Activated CD4-positive, alpha-beta T cell treated with anti-CD3 and anti-CD28 coated beads for 36 hours (primary cell): ENCODE measurements around the gene RIPPLY1. TPM values are rescaled to one million over a fixed set of nuclear protein-coding genes. Genes with fewer than 3 reads are reported as not detected.

ENCODE experiments used
- ATAC-seq: fragments of 200-7000 bp; cut with Tn5 transposase; one replicate; pipeline ENCODE4 v1.10.0; 2021; ENCODE audit warnings: mild to moderate bottlenecking, moderate library complexity
- CTCF ChIA-PET: fragments of 350-600 bp; sonication (Branson Sonifier 250); formaldehyde crosslinking; loops from one replicate; lab custom pipeline; 2021; ENCODE audit warnings: antibody characterized with exemption; lab: Charles Lee
- POLR2A ChIA-PET: fragments of 350-600 bp; sonication (Branson Sonifier 250); formaldehyde crosslinking; loops from one replicate; lab custom pipeline; 2021; ENCODE audit warnings: antibody characterized with exemption, inconsistent platforms; lab: Charles Lee
- DNase-seq: peaks from one replicate; pipeline ENCODE4 v3.0.0-alpha.2; 2020
- H3K27ac Mint-ChIP-seq: one replicate; pipeline ENCODE4 v1.8.0; 2021; ENCODE audit warnings: mixed read lengths
- H3K27me3 Mint-ChIP-seq: one replicate; pipeline ENCODE4 v1.8.0; 2021; ENCODE audit warnings: mixed read lengths
- H3K36me3 Mint-ChIP-seq: one replicate; pipeline ENCODE4 v1.8.0; 2021; ENCODE audit warnings: low read depth, mixed read lengths
- H3K4me1 Mint-ChIP-seq: one replicate; pipeline ENCODE4 v1.8.0; 2021; ENCODE audit warnings: mixed read lengths
- H3K4me3 Mint-ChIP-seq: one replicate; pipeline ENCODE4 v1.8.0; 2021; ENCODE audit warnings: mild to moderate bottlenecking, moderate library complexity, mixed read lengths
- H3K9me3 Mint-ChIP-seq: one replicate; pipeline ENCODE4 v1.8.0; 2021; ENCODE audit warnings: low read depth, mixed read lengths
- intact Hi-C, 2 experiments: fragments of 100-400 bp; cut with DNase I in 1 of 2; cut with micrococcal nuclease in 1 of 2; formaldehyde crosslinking; loops; one replicate each; pipeline versions ENCODE4 v1.14.2 to v1.15.1; 2022 to 2024; cut with DNase I, micrococcal nuclease
- total RNA-seq, 2 experiments: library from RNA; stranded (reverse); gene quantifications; one replicate each; pipeline ENCODE4 v1.2.3, GENCODE V29; 2021

Gene RIPPLY1
- total RNA-seq, result not detected

GRCh38 chrX:106903291-106903824 is at the start of gene RIPPLY1:
TSS of gene RIPPLY1 (minus strand) at chrX:106903341. CDS start at chrX:106903287, 54 bp downstream.
- DNase-seq (no peak), ATAC-seq (no peak)
- Mint-ChIP-seq H3K4me3 (no peak within 1 kb of the TSS), H3K27me3 (no peaks in the 10 kb centered on the region), H3K4me1 (no peaks in the 10 kb centered on the region), H3K27ac (no peak within 1 kb of the TSS), H3K9me3 (no peaks in the 10 kb centered on the region), H3K36me3 (no peaks in the 10 kb centered on the region)
- intact Hi-C loops, result no loop called here
- POLR2A ChIA-PET, result interaction anchor here (0.6 kb wide), 1 partner anchor 943 kb away, joined by 3 read pairs; no protein-coding TSS in a partner anchor
- CTCF ChIA-PET, result interaction anchor here (1.0 to 1.4 kb wide), 2 partner anchors 9 to 11 kb away, joined by 3 to 5 read pairs; no protein-coding TSS in a partner anchor

GRCh38 chrX:106952538-106952937 is 49.4 kb upstream of the RIPPLY1 start:
- CTCF ChIA-PET, result interaction anchor here (1.0 kb wide), 1 partner anchor 54 kb away, joined by 3 read pairs; no protein-coding TSS in a partner anchor
- DNase-seq, result no peak

GRCh38 chrX:106952089-106952488 is 48.9 kb upstream of the RIPPLY1 start:
- intact Hi-C loops, result loop anchor here (1.0 to 5.0 kb wide), 3 partner anchors 54 to 470 kb away; no protein-coding TSS in a partner anchor

More at GRCh38 chrX:106952538-106952937, 49.4 kb upstream of the RIPPLY1 start:
- POLR2A ChIA-PET, result no interaction called here
- Mint-ChIP-seq H3K27ac (no peak overlapping the region), H3K9me3 (no peaks in the 10 kb centered on the region), H3K4me3 (no peak overlapping the region), H3K4me1 (no peaks in the 10 kb centered on the region), H3K27me3 (no peaks in the 10 kb centered on the region), H3K36me3 (peaks cover 3% of the 10 kb centered on the region)
- intact Hi-C loops, result loop anchor here (1.0 to 5.0 kb wide), 3 partner anchors 54 to 470 kb away; no protein-coding TSS in a partner anchor
- ATAC-seq, result no peak

GRCh38 chrX:106951230-106951629 is 48.1 kb upstream of the RIPPLY1 start:
- H3K4me1 Mint-ChIP-seq, result no peaks in the 10 kb centered on the region
- POLR2A ChIA-PET, result no interaction called here
- no peaks in the 10 kb centered on the region for H3K9me3 Mint-ChIP-seq
- peaks cover 3% of the 10 kb centered on the region for H3K36me3 Mint-ChIP-seq
- CTCF ChIA-PET, result interaction anchor here (0.7 kb wide), 1 partner anchor 323 kb away, joined by 4 read pairs; no protein-coding TSS in a partner anchor
- no peak for DNase-seq
- ATAC-seq, result no peak
- no peak overlapping the region for H3K27ac Mint-ChIP-seq
- intact Hi-C loops, result loop anchor here in 1 of 2 experiments (5.0 kb wide), 1 partner anchor 469 kb away; no protein-coding TSS in a partner anchor
- H3K27me3 Mint-ChIP-seq, result no peaks in the 10 kb centered on the region
- H3K4me3 Mint-ChIP-seq, result no peak overlapping the region

More at GRCh38 chrX:106952089-106952488, 48.9 kb upstream of the RIPPLY1 start:
- DNase-seq (no peak), ATAC-seq (no peak)
- Mint-ChIP-seq H3K4me3 (no peak overlapping the region), H3K9me3 (no peaks in the 10 kb centered on the region), H3K27me3 (no peaks in the 10 kb centered on the region), H3K36me3 (peaks cover 3% of the 10 kb centered on the region), H3K4me1 (no peaks in the 10 kb centered on the region), H3K27ac (no peak overlapping the region)
- ChIA-PET CTCF (interaction anchor here (1.0 kb wide), 1 partner anchor 53 kb away, joined by 3 read pairs; no protein-coding TSS in a partner anchor), POLR2A (no interaction called here)

- DNase-seq (no peak), ATAC-seq (no peak)
- Mint-ChIP-seq H3K4me3 (no peak overlapping the region), H3K9me3 (no peaks in the 10 kb centered on the region), H3K27ac (no peak overlapping the region), H3K27me3 (no peaks in the 10 kb centered on the region), H3K36me3 (peaks cover 3% of the 10 kb centered on the region), H3K4me1 (no peaks in the 10 kb centered on the region)
- ChIA-PET POLR2A (no interaction called here), CTCF (no interaction called here)
- intact Hi-C loops, result loop anchor here in 1 of 2 experiments (5.0 kb wide), 1 partner anchor 468 kb away; no protein-coding TSS in a partner anchor
Measured at GRCh38 chrX:106950381-106950780, 47.2 kb upstream of the RIPPLY1 start.

- no peak for ATAC-seq
- no peaks in the 10 kb centered on the region for H3K4me1 Mint-ChIP-seq
- no peak overlapping the region for H3K27ac Mint-ChIP-seq
- POLR2A ChIA-PET, result no interaction called here
- no peaks in the 10 kb centered on the region for H3K9me3 Mint-ChIP-seq
- H3K36me3 Mint-ChIP-seq, result peaks cover 3% of the 10 kb centered on the region
- CTCF ChIA-PET, result no interaction called here
- no peak overlapping the region for H3K4me3 Mint-ChIP-seq
- H3K27me3 Mint-ChIP-seq, result no peaks in the 10 kb centered on the region
- no peak for DNase-seq
- intact Hi-C loops, result no loop called here
Measured at GRCh38 chrX:106949366-106949765, 46.2 kb upstream of the RIPPLY1 start.

GRCh38 chrX:106948641-106949040 is 45.5 kb upstream of the RIPPLY1 start:
- POLR2A ChIA-PET, result no interaction called here
- ATAC-seq, result no peak
- Mint-ChIP-seq H3K27me3 (no peaks in the 10 kb centered on the region), H3K4me3 (no peak overlapping the region), H3K4me1 (peaks cover 3% of the 10 kb centered on the region), H3K27ac (no peak overlapping the region), H3K9me3 (no peaks in the 10 kb centered on the region), H3K36me3 (peaks cover 3% of the 10 kb centered on the region)
- CTCF ChIA-PET, result no interaction called here
- DNase-seq, result no peak
- intact Hi-C loops, result no loop called here

- ATAC-seq (no peak), DNase-seq (no peak)
- Mint-ChIP-seq H3K27me3 (no peaks in the 10 kb centered on the region), H3K4me3 (no peak overlapping the region), H3K9me3 (no peaks in the 10 kb centered on the region), H3K36me3 (peaks cover 12% of the 10 kb centered on the region), H3K4me1 (peaks cover 3% of the 10 kb centered on the region), H3K27ac (no peak overlapping the region)
- intact Hi-C loops, result no loop called here
- ChIA-PET CTCF (no interaction called here), POLR2A (interaction anchor here (0.6 kb wide), 1 partner anchor 435 kb away, joined by 6 read pairs; no protein-coding TSS in a partner anchor)
Measured at GRCh38 chrX:106946464-106946863, 43.3 kb upstream of the RIPPLY1 start.

GRCh38 chrX:106940068-106940467 is 36.9 kb upstream of the RIPPLY1 start:
- H3K4me3 Mint-ChIP-seq, result no peak overlapping the region
- H3K27ac Mint-ChIP-seq, result no peak overlapping the region
- H3K9me3 Mint-ChIP-seq, result no peaks in the 10 kb centered on the region
- ATAC-seq (no peak), DNase-seq (no peak)
- peaks cover 9% of the 10 kb centered on the region for H3K36me3 Mint-ChIP-seq
- POLR2A ChIA-PET, result no interaction called here
- CTCF ChIA-PET, result interaction anchor here (0.5 kb wide), 1 partner anchor 46 kb away, joined by 3 read pairs; no protein-coding TSS in a partner anchor
- intact Hi-C loops, result no loop called here
- no peaks in the 10 kb centered on the region for H3K27me3 Mint-ChIP-seq
- H3K4me1 Mint-ChIP-seq, result peaks cover 3% of the 10 kb centered on the region

- H3K4me3 Mint-ChIP-seq, result no peak overlapping the region
- H3K27me3 Mint-ChIP-seq, result no peaks in the 10 kb centered on the region
- intact Hi-C loops, result no loop called here
- ChIA-PET POLR2A (no interaction called here), CTCF (no interaction called here)
- H3K27ac Mint-ChIP-seq, result no peak overlapping the region
- H3K4me1 Mint-ChIP-seq, result peaks cover 3% of the 10 kb centered on the region
- H3K36me3 Mint-ChIP-seq, result peaks cover 9% of the 10 kb centered on the region
- DNase-seq, result no peak
- ATAC-seq, result no peak
- no peaks in the 10 kb centered on the region for H3K9me3 Mint-ChIP-seq
Measured at GRCh38 chrX:106939566-106939965, 36.4 kb upstream of the RIPPLY1 start.

GRCh38 chrX:106936246-106936645 is 33.1 kb upstream of the RIPPLY1 start:
- no peak for ATAC-seq
- no peak overlapping the region for H3K27ac Mint-ChIP-seq
- intact Hi-C loops, result no loop called here
- no peaks in the 10 kb centered on the region for H3K27me3 Mint-ChIP-seq
- ChIA-PET POLR2A (no interaction called here), CTCF (no interaction called here)
- H3K4me3 Mint-ChIP-seq, result no peak overlapping the region
- no peaks in the 10 kb centered on the region for H3K36me3 Mint-ChIP-seq
- H3K4me1 Mint-ChIP-seq, result peaks cover 2% of the 10 kb centered on the region
- no peaks in the 10 kb centered on the region for H3K9me3 Mint-ChIP-seq
- DNase-seq, result no peak

- H3K27ac Mint-ChIP-seq, result no peak overlapping the region
- H3K4me3 Mint-ChIP-seq, result no peak overlapping the region
Measured at GRCh38 chrX:106935175-106935574, 32.0 kb upstream of the RIPPLY1 start.

More at GRCh38 chrX:106935175-106935574, 32.0 kb upstream of the RIPPLY1 start:
- ChIA-PET CTCF (no interaction called here), POLR2A (no interaction called here)
- Mint-ChIP-seq H3K9me3 (no peaks in the 10 kb centered on the region), H3K27me3 (no peaks in the 10 kb centered on the region), H3K4me1 (peaks cover 2% of the 10 kb centered on the region), H3K36me3 (no peaks in the 10 kb centered on the region)
- no peak for DNase-seq
- intact Hi-C loops, result no loop called here
- ATAC-seq, result no peak
